GM19455 (cell line): ENCODE results near the gene PDE1A.

Experiments
- ATAC-seq: cut with Tn5 transposase; IDR thresholded peaks from one replicate; pipeline ENCODE4 v1.9.1; 2021; ENCODE audit not compliant: unreplicated experiment

Gene PDE1A

GRCh38 chr2:182144041-182144775 is 282.6 kb downstream of the PDE1A start:
- ATAC-seq, result no peak

GRCh38 chr2:182142062-182142461 is 284.8 kb downstream of the PDE1A start:
- ATAC-seq, result no peak

- no peak for ATAC-seq
Measured at GRCh38 chr2:182134201-182134600, 292.6 kb downstream of the PDE1A start.

DNA sequence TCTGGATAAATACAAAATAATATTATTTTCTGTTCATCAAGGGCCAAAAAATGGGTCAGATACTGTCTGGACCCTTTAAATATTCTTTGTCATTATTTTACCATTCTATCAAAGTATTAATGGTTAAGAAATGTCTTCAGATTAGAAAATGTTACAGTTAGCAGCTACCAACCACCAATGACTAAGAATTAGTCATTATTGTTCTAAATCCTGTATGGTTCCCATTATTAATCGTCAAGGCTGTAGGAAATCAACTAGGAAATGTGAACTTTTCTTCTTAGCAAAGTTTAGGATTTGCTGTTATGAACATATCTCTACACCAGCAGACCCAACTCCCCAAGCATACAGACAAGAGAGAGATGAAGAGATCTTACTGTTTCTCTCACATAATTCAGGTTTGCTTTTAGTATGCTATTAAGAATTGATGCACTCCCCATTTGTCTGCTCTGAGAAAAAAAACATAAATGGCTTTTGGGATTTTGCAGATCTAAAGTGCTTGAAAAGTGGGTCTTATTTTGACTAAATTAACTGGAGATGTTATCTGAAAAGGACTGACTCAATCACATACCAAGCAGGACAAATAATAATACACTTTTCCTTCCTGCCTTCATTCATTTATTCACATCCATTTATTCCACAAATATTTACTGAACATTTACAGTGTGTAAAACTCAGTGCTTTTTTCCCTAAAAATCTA is 293.5 kb downstream of the PDE1A start:
- no peak for ATAC-seq

GRCh38 chr2:182132605-182133004 is 294.2 kb downstream of the PDE1A start:
- no peak for ATAC-seq

DNA sequence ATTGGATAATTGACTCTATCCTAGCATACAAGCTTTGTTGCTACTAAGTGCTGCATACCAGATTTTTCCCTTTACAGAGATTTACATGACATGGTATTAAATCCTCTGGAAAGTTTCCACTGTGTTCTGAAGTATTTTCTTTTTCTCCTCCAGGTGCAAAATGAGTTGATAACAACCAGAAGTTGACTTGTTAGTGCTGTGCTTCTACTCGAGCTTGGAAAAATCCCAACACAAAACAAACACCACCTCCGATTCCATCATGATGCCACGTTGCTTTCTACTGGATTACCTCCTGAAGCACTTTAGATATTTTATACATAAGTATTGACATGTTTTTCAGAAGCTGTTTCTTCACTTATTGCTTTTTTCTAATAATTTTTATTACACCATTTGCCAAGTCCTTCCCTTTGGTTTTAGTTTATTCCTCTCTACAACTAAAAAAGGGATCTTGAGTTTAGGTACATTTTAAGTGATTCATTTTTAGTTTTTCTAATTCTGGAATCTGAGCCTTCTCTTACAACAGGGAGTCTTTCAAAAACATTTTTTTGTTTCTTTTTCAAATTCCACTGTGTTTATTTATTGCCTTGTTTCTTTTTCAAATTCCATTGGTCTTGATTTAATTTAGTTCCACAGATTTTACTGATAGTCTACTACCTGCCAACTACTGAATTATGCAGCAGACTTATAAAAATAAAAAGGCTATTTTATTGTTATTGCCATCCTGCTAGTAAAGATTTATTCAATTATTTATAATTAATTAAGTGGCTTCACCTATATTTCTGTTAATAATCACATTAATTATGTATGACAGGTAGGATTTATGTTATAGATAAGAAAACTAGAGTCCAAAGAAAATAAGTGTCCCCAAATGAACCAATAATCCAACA is 297.8 kb downstream of the PDE1A start:
- no peak for ATAC-seq

- no peak for ATAC-seq
Measured at GRCh38 chr2:182117196-182117595, 309.6 kb downstream of the PDE1A start.

GRCh38 chr2:182116774-182117173 is 310.1 kb downstream of the PDE1A start:
- ATAC-seq, result no peak

GRCh38 chr2:182115258-182115657 is 311.6 kb downstream of the PDE1A start:
- ATAC-seq, result no peak

DNA sequence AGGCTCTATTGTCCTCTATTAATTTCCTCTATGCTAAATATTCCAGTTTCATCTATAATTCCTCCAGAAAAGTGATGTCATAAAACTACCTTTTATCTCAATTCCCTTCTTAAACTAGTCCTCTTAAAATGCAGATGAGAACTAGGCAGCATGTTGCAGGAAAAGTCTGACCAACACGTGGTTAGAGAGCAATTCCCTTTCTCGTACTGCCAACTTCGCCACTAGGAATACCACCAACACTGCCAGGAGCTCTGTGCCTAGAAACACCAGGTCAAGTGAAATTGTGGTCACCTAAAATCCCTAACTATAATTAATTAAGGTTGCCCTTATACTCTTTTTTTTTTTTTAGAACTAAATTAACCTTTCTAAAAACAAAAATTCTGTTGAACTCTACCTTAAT is 313.5 kb downstream of the PDE1A start:
- ATAC-seq, result no peak

DNA sequence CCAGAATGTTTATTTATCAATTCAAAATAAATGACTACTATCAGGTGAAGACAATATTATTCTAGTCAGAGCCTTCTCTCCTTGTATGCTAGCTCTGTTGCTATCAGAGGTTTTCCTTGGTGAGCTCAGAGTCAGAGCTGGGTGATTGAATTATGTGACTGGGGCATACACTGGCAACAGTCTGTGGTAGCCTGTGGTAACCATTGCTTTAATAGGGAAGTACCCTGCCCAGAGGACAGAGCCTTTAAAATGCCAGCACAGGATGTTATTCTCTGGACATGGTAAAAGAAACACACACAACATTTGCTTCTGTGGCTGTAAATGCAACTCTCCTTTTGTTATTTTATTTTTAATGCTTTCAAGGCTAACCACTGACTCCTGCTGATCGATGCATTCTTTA is 316.5 kb downstream of the PDE1A start:
- ATAC-seq, result no peak

DNA sequence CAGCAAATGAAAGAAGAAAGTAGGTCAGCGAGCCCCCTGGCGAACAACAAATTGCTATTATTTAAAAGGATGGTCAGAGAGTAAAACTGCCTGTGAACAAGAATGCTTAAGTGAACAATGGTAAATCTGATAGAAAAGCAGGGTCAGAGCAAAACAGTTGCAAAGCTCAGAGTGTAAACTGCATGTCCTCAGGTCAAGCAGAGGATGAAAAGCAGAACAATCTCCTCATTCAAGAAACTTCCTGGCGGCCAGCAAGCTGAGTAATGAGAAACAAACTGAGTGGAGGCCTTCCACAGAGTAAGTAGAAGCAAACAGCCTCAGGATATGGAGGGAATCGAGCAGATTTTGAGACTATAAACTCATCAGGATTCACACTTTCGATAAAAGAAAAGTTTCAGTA is 323.3 kb downstream of the PDE1A start:
- ATAC-seq, result no peak

GRCh38 chr2:182101263-182101662 is 325.6 kb downstream of the PDE1A start:
- peak; percentile 58 for ATAC-seq

DNA sequence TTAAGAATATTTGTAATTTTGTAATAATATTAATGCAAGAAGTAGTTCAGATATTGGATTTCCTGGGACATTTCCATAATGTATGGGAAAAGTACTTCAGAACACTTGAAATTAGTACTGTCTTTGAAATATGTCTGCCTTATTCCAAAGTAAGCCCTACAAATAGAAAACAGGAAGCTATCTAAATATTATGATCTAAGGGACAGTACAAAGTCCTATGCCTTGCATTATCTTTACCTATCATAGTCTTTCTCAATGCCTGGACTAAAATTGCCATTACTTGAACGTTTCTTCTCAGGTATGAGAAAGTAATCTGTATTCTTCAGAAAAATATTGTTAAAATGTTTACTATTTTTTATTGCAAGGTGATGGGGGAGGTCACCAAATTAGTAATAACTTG is 328.2 kb downstream of the PDE1A start:
- no peak for ATAC-seq

DNA sequence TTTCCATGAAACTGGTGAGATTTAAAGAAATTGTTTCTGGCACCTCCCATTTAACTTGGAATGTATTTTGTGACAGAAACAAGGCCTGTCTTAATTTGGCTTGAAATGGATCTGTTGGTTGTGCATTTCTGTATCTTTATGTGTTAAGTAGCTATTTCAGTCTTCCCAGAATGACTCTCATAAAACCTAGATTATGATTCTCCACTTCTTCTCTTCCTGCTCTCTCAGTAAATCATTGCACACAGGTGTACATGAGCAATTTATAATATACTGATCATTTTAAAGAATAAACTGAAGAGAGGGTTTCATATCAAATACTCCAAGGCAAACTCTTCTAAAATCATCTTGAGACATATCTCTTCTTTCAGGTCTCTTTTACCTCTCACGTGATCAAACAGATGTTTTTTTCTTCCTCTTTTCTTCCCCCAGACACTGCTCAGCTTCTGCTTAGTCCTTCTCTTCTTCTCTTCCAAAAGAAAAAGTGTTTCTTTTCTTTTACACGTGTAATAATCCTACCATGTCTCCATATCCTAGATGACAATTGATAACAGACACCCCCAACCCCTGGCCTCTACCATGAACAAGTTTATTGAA is 329.2 kb downstream of the PDE1A start:
- ATAC-seq, result no peak

DNA sequence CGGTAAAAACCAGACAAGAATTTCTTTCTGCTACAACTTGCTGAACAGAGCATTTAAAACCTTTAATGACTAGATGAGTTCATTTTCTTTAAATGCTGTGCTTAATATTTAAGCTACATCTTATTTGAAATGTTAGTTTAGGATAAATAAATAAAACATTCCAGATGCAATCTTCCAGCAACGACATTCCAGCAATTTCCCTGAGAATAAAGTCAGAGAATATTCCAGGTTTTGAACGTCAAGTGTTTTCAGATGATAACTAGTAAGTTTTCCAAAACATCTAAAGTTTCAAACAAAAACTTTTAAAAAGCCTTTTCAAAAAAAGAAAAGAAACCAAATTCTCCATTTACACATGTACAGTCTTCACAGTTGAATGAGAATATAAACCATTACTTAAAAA is 336.4 kb downstream of the PDE1A start:
- ATAC-seq, result no peak
